ENCODE measurements around the gene SIGMAR1.

DNA sequence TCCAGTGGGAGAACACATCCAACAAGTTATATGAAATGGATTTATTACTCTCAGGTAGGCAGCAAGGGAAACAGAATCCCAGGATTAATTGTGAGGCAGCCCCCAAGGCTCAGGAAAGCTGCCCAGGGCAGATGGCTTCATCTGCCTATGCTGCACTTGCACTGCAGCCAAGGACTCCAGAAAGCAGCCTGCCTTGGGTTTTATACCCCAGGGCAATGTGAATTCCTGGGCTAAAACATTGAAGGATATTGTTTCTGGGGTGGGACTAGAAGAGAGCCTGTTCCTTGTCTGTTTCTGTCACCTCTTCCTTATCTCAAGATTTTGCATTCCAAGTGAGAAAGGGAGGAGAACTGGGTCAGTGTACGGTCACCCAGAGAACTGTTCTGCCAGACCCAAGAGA, 33.7 kb upstream of the SIGMAR1 start:
- no peak for TF ChIP-seq YY1 (IDR thresholded peaks at IDR 0.05; ENCODE audit: low read depth)
- TF ChIP-seq, protein P1, sequence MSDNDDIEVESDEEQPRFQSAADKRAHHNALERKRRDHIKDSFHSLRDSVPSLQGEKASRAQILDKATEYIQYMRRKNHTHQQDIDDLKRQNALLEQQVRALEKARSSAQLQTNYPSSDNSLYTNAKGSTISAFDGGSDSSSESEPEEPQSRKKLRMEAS (IDR thresholded peaks at IDR 0.05), result no peak
- no peak for TF ChIP-seq CEBPB (IDR thresholded peaks at IDR 0.05)
- no peak for TF ChIP-seq TEAD4 (IDR thresholded peaks at IDR 0.05)
